Activated CD4-positive, alpha-beta T cell treated with anti-CD3 and anti-CD28 coated beads, Interleukin-2, amount 10 ng/mL, durations not matched to agents 7 days and 5 days (primary cell): ENCODE measurements around the gene DNAH8. TPM values are rescaled to one million over a fixed set of nuclear protein-coding genes. Genes with fewer than 3 reads are reported as not detected.

Experiments used
- CTCF ChIA-PET: fragments of 350-600 bp; sonication (Branson Sonifier 250); formaldehyde crosslinking; loops from one replicate; lab custom pipeline; 2021; ENCODE audit warnings: antibody characterized with exemption; lab: Charles Lee
- POLR2A ChIA-PET: fragments of 350-600 bp; sonication (Branson Sonifier 250); formaldehyde crosslinking; loops from one replicate; lab custom pipeline; 2021; ENCODE audit warnings: antibody characterized with exemption; lab: Charles Lee
- DNase-seq: peaks from one replicate; pipeline ENCODE4 v3.0.0-alpha.2; 2020
- H3K27ac Mint-ChIP-seq: one replicate; pipeline ENCODE4 v1.8.0; 2021; ENCODE audit warnings: mild to moderate bottlenecking, moderate library complexity, mixed read lengths
- H3K27me3 Mint-ChIP-seq: one replicate; pipeline ENCODE4 v1.8.0; 2021; ENCODE audit warnings: mixed read lengths
- H3K36me3 Mint-ChIP-seq: one replicate; pipeline ENCODE4 v1.8.0; 2021; ENCODE audit warnings: low read depth, mixed read lengths
- H3K4me1 Mint-ChIP-seq: one replicate; pipeline ENCODE4 v1.8.0; 2021; ENCODE audit warnings: mixed read lengths
- H3K4me3 Mint-ChIP-seq: one replicate; pipeline ENCODE4 v1.8.0; 2021; ENCODE audit warnings: mild to moderate bottlenecking, moderate library complexity, mixed read lengths
- H3K9me3 Mint-ChIP-seq: one replicate; pipeline ENCODE4 v1.8.0; 2021; ENCODE audit warnings: mixed read lengths
- total RNA-seq, 2 experiments: library from RNA; stranded (reverse); gene quantifications; one replicate each; pipeline ENCODE4 v1.2.3, GENCODE V29; 2021

The DNAH8 gene
- total RNA-seq, 2 experiments from 2014 or later, result 0.07 to 0.10 TPM

GRCh38 chr6:39018103-39018502 is 303.0 kb downstream of the DNAH8 start:
- Mint-ChIP-seq H3K9me3 (no peaks in the 10 kb centered on the region), H3K27ac (no peak overlapping the region), H3K4me3 (no peak overlapping the region), H3K27me3 (peaks cover 9% of the 10 kb centered on the region), H3K4me1 (no peaks in the 10 kb centered on the region), H3K36me3 (no peaks in the 10 kb centered on the region)
- CTCF ChIA-PET, result no interaction called here
- POLR2A ChIA-PET, result no interaction called here
- DNase-seq, result no peak

GRCh38 chr6:39020136-39020535 is 305.0 kb downstream of the DNAH8 start:
- DNase-seq, result no peak
- no peak overlapping the region for H3K27ac Mint-ChIP-seq
- H3K4me1 Mint-ChIP-seq, result no peaks in the 10 kb centered on the region
- CTCF ChIA-PET, result interaction anchor here (1.2 kb wide), 1 partner anchor 9 kb away, joined by 3 read pairs; no protein-coding TSS in a partner anchor
- H3K4me3 Mint-ChIP-seq, result no peak overlapping the region
- H3K27me3 Mint-ChIP-seq, result peaks cover 9% of the 10 kb centered on the region
- POLR2A ChIA-PET, result no interaction called here
- H3K36me3 Mint-ChIP-seq, result no peaks in the 10 kb centered on the region
- no peaks in the 10 kb centered on the region for H3K9me3 Mint-ChIP-seq

GRCh38 chr6:39021041-39021440 is 305.9 kb downstream of the DNAH8 start:
- H3K4me1 Mint-ChIP-seq, result no peaks in the 10 kb centered on the region
- H3K4me3 Mint-ChIP-seq, result no peak overlapping the region
- peaks cover 11% of the 10 kb centered on the region for H3K27me3 Mint-ChIP-seq
- POLR2A ChIA-PET, result no interaction called here
- DNase-seq, result no peak
- H3K27ac Mint-ChIP-seq, result no peak overlapping the region
- H3K9me3 Mint-ChIP-seq, result no peaks in the 10 kb centered on the region
- CTCF ChIA-PET, result interaction anchor here (0.9 to 1.2 kb wide), 3 partner anchors 8 to 461 kb away, joined by 3 to 4 read pairs (median 3); no protein-coding TSS in a partner anchor
- no peaks in the 10 kb centered on the region for H3K36me3 Mint-ChIP-seq

- no peak overlapping the region for H3K27ac Mint-ChIP-seq
- peaks cover 11% of the 10 kb centered on the region for H3K27me3 Mint-ChIP-seq
- H3K4me3 Mint-ChIP-seq, result no peak overlapping the region
- H3K4me1 Mint-ChIP-seq, result no peaks in the 10 kb centered on the region
- CTCF ChIA-PET, result interaction anchor here (0.9 to 1.2 kb wide), 3 partner anchors 9 to 460 kb away, joined by 3 to 4 read pairs (median 3); no protein-coding TSS in a partner anchor
- DNase-seq, result no peak
- H3K36me3 Mint-ChIP-seq, result no peaks in the 10 kb centered on the region
- no peaks in the 10 kb centered on the region for H3K9me3 Mint-ChIP-seq
- POLR2A ChIA-PET, result no interaction called here
Observed at GRCh38 chr6:39021779-39022178, 306.7 kb downstream of the DNAH8 start.

- H3K9me3 Mint-ChIP-seq, result no peaks in the 10 kb centered on the region
- no peaks in the 10 kb centered on the region for H3K4me1 Mint-ChIP-seq
- CTCF ChIA-PET, result no interaction called here
- H3K36me3 Mint-ChIP-seq, result no peaks in the 10 kb centered on the region
- H3K4me3 Mint-ChIP-seq, result no peak overlapping the region
- H3K27ac Mint-ChIP-seq, result no peak overlapping the region
- POLR2A ChIA-PET, result no interaction called here
- no peak for DNase-seq
- peaks cover 15% of the 10 kb centered on the region for H3K27me3 Mint-ChIP-seq
Observed at GRCh38 chr6:39026175-39026574, 311.1 kb downstream of the DNAH8 start.

GRCh38 chr6:39029156-39030011 is 314.3 kb downstream of the DNAH8 start:
- peak; percentile 51 for DNase-seq
- Mint-ChIP-seq H3K4me1 (no peaks in the 10 kb centered on the region), H3K27me3 (peaks cover 32% of the 10 kb centered on the region), H3K36me3 (no peaks in the 10 kb centered on the region), H3K9me3 (no peaks in the 10 kb centered on the region), H3K27ac (no peak overlapping the region), H3K4me3 (no peak overlapping the region)
- ChIA-PET POLR2A (interaction anchor here (0.6 kb wide), 1 partner anchor 59 kb away, joined by 4 read pairs; no protein-coding TSS in a partner anchor), CTCF (interaction anchor here (0.6 to 1.8 kb wide), 6 partner anchors 8 to 273 kb away, joined by 3 to 7 read pairs (median 3); no protein-coding TSS in a partner anchor)

- Mint-ChIP-seq H3K4me1 (peaks cover 2% of the 10 kb centered on the region), H3K27me3 (peaks cover 53% of the 10 kb centered on the region), H3K36me3 (no peaks in the 10 kb centered on the region), H3K27ac (no peak overlapping the region), H3K4me3 (no peak overlapping the region), H3K9me3 (peaks cover 2% of the 10 kb centered on the region)
- no peak for DNase-seq
- POLR2A ChIA-PET, result no interaction called here
- CTCF ChIA-PET, result no interaction called here
Observed at GRCh38 chr6:39035681-39036080, 320.6 kb downstream of the DNAH8 start.

GRCh38 chr6:39037082-39037508 is 322.0 kb downstream of the DNAH8 start:
- no peak overlapping the region for H3K4me3 Mint-ChIP-seq
- peaks cover 49% of the 10 kb centered on the region for H3K27me3 Mint-ChIP-seq
- DNase-seq, result no peak
- ChIA-PET CTCF (no interaction called here), POLR2A (no interaction called here)
- peaks cover 2% of the 10 kb centered on the region for H3K4me1 Mint-ChIP-seq
- H3K27ac Mint-ChIP-seq, result no peak overlapping the region
- H3K36me3 Mint-ChIP-seq, result no peaks in the 10 kb centered on the region
- peaks cover 2% of the 10 kb centered on the region for H3K9me3 Mint-ChIP-seq

- H3K9me3 Mint-ChIP-seq, result peaks cover 2% of the 10 kb centered on the region
- H3K4me3 Mint-ChIP-seq, result no peak overlapping the region
- H3K27ac Mint-ChIP-seq, result no peak overlapping the region
- peaks cover 47% of the 10 kb centered on the region for H3K27me3 Mint-ChIP-seq
- ChIA-PET CTCF (no interaction called here), POLR2A (no interaction called here)
- no peak for DNase-seq
- no peaks in the 10 kb centered on the region for H3K36me3 Mint-ChIP-seq
- peaks cover 2% of the 10 kb centered on the region for H3K4me1 Mint-ChIP-seq
Observed at GRCh38 chr6:39037707-39038106, 322.6 kb downstream of the DNAH8 start.

- POLR2A ChIA-PET, result no interaction called here
- H3K4me1 Mint-ChIP-seq, result peaks cover 2% of the 10 kb centered on the region
- peaks cover 32% of the 10 kb centered on the region for H3K27me3 Mint-ChIP-seq
- no peak overlapping the region for H3K4me3 Mint-ChIP-seq
- CTCF ChIA-PET, result interaction anchor here (1.0 to 1.9 kb wide), 2 partner anchors 10 to 11 kb away, joined by 3 to 7 read pairs; no protein-coding TSS in a partner anchor
- H3K27ac Mint-ChIP-seq, result no peak overlapping the region
- peaks cover 2% of the 10 kb centered on the region for H3K9me3 Mint-ChIP-seq
- DNase-seq, result no peak
- no peaks in the 10 kb centered on the region for H3K36me3 Mint-ChIP-seq
Observed at GRCh38 chr6:39040080-39040673, 325.1 kb downstream of the DNAH8 start.

GRCh38 chr6:39041072-39041471 is 326.0 kb downstream of the DNAH8 start:
- peaks cover 2% of the 10 kb centered on the region for H3K4me1 Mint-ChIP-seq
- peaks cover 2% of the 10 kb centered on the region for H3K9me3 Mint-ChIP-seq
- DNase-seq, result no peak
- ChIA-PET POLR2A (no interaction called here), CTCF (interaction anchor here (1.9 kb wide), 1 partner anchor 9 kb away, joined by 7 read pairs; no protein-coding TSS in a partner anchor)
- H3K36me3 Mint-ChIP-seq, result no peaks in the 10 kb centered on the region
- H3K27ac Mint-ChIP-seq, result no peak overlapping the region
- H3K27me3 Mint-ChIP-seq, result peaks cover 29% of the 10 kb centered on the region
- no peak overlapping the region for H3K4me3 Mint-ChIP-seq

- Mint-ChIP-seq H3K9me3 (peaks cover 2% of the 10 kb centered on the region), H3K36me3 (no peaks in the 10 kb centered on the region), H3K27ac (no peak overlapping the region), H3K4me3 (no peak overlapping the region), H3K4me1 (peaks cover 3% of the 10 kb centered on the region), H3K27me3 (peaks cover 30% of the 10 kb centered on the region)
- POLR2A ChIA-PET, result no interaction called here
- CTCF ChIA-PET, result no interaction called here
- DNase-seq, result no peak
Observed at GRCh38 chr6:39043776-39044175, 328.7 kb downstream of the DNAH8 start.

- no peak for DNase-seq
- ChIA-PET POLR2A (no interaction called here), CTCF (no interaction called here)
- Mint-ChIP-seq H3K9me3 (peaks cover 2% of the 10 kb centered on the region), H3K4me1 (peaks cover 5% of the 10 kb centered on the region), H3K36me3 (no peaks in the 10 kb centered on the region), H3K27me3 (peaks cover 29% of the 10 kb centered on the region), H3K4me3 (no peak overlapping the region), H3K27ac (no peak overlapping the region)
Observed at GRCh38 chr6:39044181-39044580, 329.1 kb downstream of the DNAH8 start.
